ENCODE measurements around the gene NUDT4. TPM values are rescaled to one million over a fixed set of nuclear protein-coding genes. Genes with fewer than 3 reads are reported as not detected.
"Not testable (repeated sequence)": the region's sequence is repeated elsewhere in the genome, so short reads cannot be mapped to it uniquely, and the experiment has no call there.

The NUDT4 gene
- polyA plus RNA-seq, 3 donors, result 20.7 to 43.8 (median 35.6) TPM

- peaks cover 81% of the 10 kb centered on the region for H3K79me2 ChIP-seq (ENCODE audit: insufficient read depth, low read length)
- no peaks in the 10 kb centered on the region for H3K9me3 ChIP-seq (replicated peaks in 1 of 2; ENCODE audit: control insufficient read depth in 1 of 2, insufficient read depth in 1 of 2, low read length in 2 of 2)
- no peak for DNase-seq
- H3K9me3 Mint-ChIP-seq, result no peaks in the 10 kb centered on the region
- no peak overlapping the region for H3K9ac ChIP-seq (ENCODE audit: insufficient read depth, low read length, poor library complexity, severe bottlenecking)
- no peak for TF ChIP-seq CTCF (IDR thresholded peaks at IDR 0.05)
- H3K4me3 ChIP-seq (replicated peaks in 1 of 3; ENCODE audit: low read depth in 2 of 3, low read length in 3 of 3), result peak overlapping the region in 1 of 3 experiments; percentile 94
- peaks cover 50% of the 10 kb centered on the region for H3K4me1 Mint-ChIP-seq
- H2AFZ ChIP-seq (ENCODE audit: insufficient read depth, low read depth, low read length, poor library complexity, severe bottlenecking), result no peak overlapping the region
- peak overlapping the region; percentile 93 for H3K4me2 ChIP-seq (replicated peaks; ENCODE audit: extremely low read depth, low read length, poor library complexity, severe bottlenecking)
- peak overlapping the region in 1 of 2 donors; percentile 100 for H3K4me3 Mint-ChIP-seq
- no peaks in the 10 kb centered on the region for H3K27me3 ChIP-seq (ENCODE audit: control insufficient read depth in 2 of 2, insufficient read depth in 2 of 2, low read length in 2 of 2)
- no peaks in the 10 kb centered on the region for H3K27me3 Mint-ChIP-seq (ENCODE audit: low read depth in 3 of 3)
- H3K4me1 ChIP-seq (ENCODE audit: control insufficient read depth in 1 of 2, insufficient read depth in 2 of 2, low read length in 2 of 2), result peaks cover 44 to 51% of the 10 kb centered on the region in 2 donors
- no peak overlapping the region for H3K27ac ChIP-seq (ENCODE audit: low read depth in 1 of 2, low read length in 2 of 2)
- 89% methylated on average over 5 of the region's 5 CpGs for WGBS (ENCODE audit: insufficient coverage)
- H3K36me3 ChIP-seq (replicated peaks in 1 of 2; ENCODE audit: control insufficient read depth in 1 of 2, insufficient read depth in 2 of 2, low read length in 2 of 2), result no peaks in the 10 kb centered on the region
- intact Hi-C loops (cut with micrococcal nuclease), result loop anchor here in 1 of 2 donors (10.0 kb wide), 1 partner anchor 287 kb away; no protein-coding TSS in a partner anchor
- H3K27ac Mint-ChIP-seq, result peak overlapping the region in 2 of 7 donors; percentile 50 to 57
- H3K36me3 Mint-ChIP-seq, result peaks cover 7 to 19% of the 10 kb centered on the region in 2 donors
- peaks cover 74% of the 10 kb centered on the region for H4K20me1 ChIP-seq (ENCODE audit: insufficient read depth, low read length)
Measured at GRCh38 chr12:93381161-93381975, 3.6 kb downstream of the NUDT4 start.

GRCh38 chr12:93381976-93382437, 4.3 kb downstream of the NUDT4 start:
- Mint-ChIP-seq H3K4me1 (peaks cover 43% of the 10 kb centered on the region), H3K36me3 (peaks cover 7 to 20% of the 10 kb centered on the region in 2 donors), H3K27ac (peak overlapping the region in 2 of 7 donors; percentile 50 to 57)
- H3K9me3 Mint-ChIP-seq; H3K27ac ChIP-seq (ENCODE audit: low read depth in 1 of 2, low read length in 2 of 2); H3K4me3 ChIP-seq (replicated peaks in 1 of 3; ENCODE audit: low read depth in 2 of 3, low read length in 3 of 3); H3K9me3 ChIP-seq (replicated peaks in 1 of 2; ENCODE audit: control insufficient read depth in 1 of 2, insufficient read depth in 1 of 2, low read length in 2 of 2); H3K36me3 ChIP-seq (replicated peaks in 1 of 2; ENCODE audit: control insufficient read depth in 1 of 2, insufficient read depth in 2 of 2, low read length in 2 of 2); DNase-seq; H3K4me2 ChIP-seq (replicated peaks; ENCODE audit: extremely low read depth, low read length, poor library complexity, severe bottlenecking); H3K9ac ChIP-seq (ENCODE audit: insufficient read depth, low read length, poor library complexity, severe bottlenecking); H2AFZ ChIP-seq (ENCODE audit: insufficient read depth, low read depth, low read length, poor library complexity, severe bottlenecking); H3K27me3 Mint-ChIP-seq (ENCODE audit: low read depth in 3 of 3); H3K27me3 ChIP-seq (ENCODE audit: control insufficient read depth in 2 of 2, insufficient read depth in 2 of 2, low read length in 2 of 2); H3K4me3 Mint-ChIP-seq: not testable (repeated sequence)
- intact Hi-C loops (cut with micrococcal nuclease), result loop anchor here in 1 of 2 donors (10.0 kb wide), 1 partner anchor 287 kb away; no protein-coding TSS in a partner anchor
- H4K20me1 ChIP-seq (ENCODE audit: insufficient read depth, low read length), result peaks cover 80% of the 10 kb centered on the region
- peaks cover 88% of the 10 kb centered on the region for H3K79me2 ChIP-seq (ENCODE audit: insufficient read depth, low read length)
- peaks cover 38 to 44% of the 10 kb centered on the region in 2 donors for H3K4me1 ChIP-seq (ENCODE audit: control insufficient read depth in 1 of 2, insufficient read depth in 2 of 2, low read length in 2 of 2)
- WGBS (ENCODE audit: insufficient coverage), result 90% methylated on average over 2 of the region's 5 CpGs
